ENCODE results near the gene SLC19A1. TPM values are rescaled to one million over a fixed set of nuclear protein-coding genes. Genes with fewer than 3 reads are reported as not detected.

SLC19A1 gene
- total RNA-seq, 4 donors from 2014 or later = 3.3 to 27.9 (median 11.4) TPM

GRCh38 chr21:45551783-45552695 lies 9.8 kb upstream of the SLC19A1 start:
- Histone ChIP-seq H3K4me3 (no peak overlapping the region), H3K4me1 (peaks cover 0 to 20% (median 8%) of the 10 kb centered on the region in 4 donors), H3K27me3 (no peaks in the 10 kb centered on the region), H3K9me3 (no peaks in the 10 kb centered on the region), H3K36me3 (no peaks in the 10 kb centered on the region), H3K27ac (peak overlapping the region in 3 of 4 donors; percentile 48 to 69 (median 58))
- WGBS, 2 donors = 89 to 92% methylated on average over 29 to 35 of the region's 35 CpGs
- TF ChIP-seq POLR2A (IDR thresholded peaks at IDR 0.05) (no peak), EP300 (IDR thresholded peaks at IDR 0.05) (no peak)
- TF ChIP-seq, protein P1, sequence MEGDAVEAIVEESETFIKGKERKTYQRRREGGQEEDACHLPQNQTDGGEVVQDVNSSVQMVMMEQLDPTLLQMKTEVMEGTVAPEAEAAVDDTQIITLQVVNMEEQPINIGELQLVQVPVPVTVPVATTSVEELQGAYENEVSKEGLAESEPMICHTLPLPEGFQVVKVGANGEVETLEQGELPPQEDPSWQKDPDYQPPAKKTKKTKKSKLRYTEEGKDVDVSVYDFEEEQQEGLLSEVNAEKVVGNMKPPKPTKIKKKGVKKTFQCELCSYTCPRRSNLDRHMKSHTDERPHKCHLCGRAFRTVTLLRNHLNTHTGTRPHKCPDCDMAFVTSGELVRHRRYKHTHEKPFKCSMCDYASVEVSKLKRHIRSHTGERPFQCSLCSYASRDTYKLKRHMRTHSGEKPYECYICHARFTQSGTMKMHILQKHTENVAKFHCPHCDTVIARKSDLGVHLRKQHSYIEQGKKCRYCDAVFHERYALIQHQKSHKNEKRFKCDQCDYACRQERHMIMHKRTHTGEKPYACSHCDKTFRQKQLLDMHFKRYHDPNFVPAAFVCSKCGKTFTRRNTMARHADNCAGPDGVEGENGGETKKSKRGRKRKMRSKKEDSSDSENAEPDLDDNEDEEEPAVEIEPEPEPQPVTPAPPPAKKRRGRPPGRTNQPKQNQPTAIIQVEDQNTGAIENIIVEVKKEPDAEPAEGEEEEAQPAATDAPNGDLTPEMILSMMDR (IDR thresholded peaks at IDR 0.05) = no peak
- no peak for DNase-seq (ENCODE audit: low spot score in 2 of 2)

- H3K27me3 ChIP-seq = no peaks in the 10 kb centered on the region
- no peak for DNase-seq (ENCODE audit: low spot score in 2 of 2)
- H3K4me3 ChIP-seq = no peak overlapping the region
- peak overlapping the region in 3 of 4 donors; percentile 48 to 69 (median 58) for H3K27ac ChIP-seq
- peaks cover 0 to 19% (median 8%) of the 10 kb centered on the region in 4 donors for H3K4me1 ChIP-seq
- no peaks in the 10 kb centered on the region for H3K9me3 ChIP-seq
- TF ChIP-seq EP300 (IDR thresholded peaks at IDR 0.05) (no peak), POLR2A (IDR thresholded peaks at IDR 0.05) (no peak)
- TF ChIP-seq, protein P1 (IDR thresholded peaks at IDR 0.05) = no peak
- 49 to 56% methylated on average over 8 of the region's 8 CpGs for WGBS, 2 donors
- H3K36me3 ChIP-seq = no peaks in the 10 kb centered on the region
Observed at GRCh38 chr21:45551316-45551715, 9.1 kb upstream of the SLC19A1 start.

GRCh38 chr21:45550522-45551210 lies 8.4 kb upstream of the SLC19A1 start:
- WGBS, 2 donors = 43 to 44% methylated on average over 17 of the region's 17 CpGs
- Histone ChIP-seq H3K27ac (peak overlapping the region in 3 of 4 donors; percentile 48 to 69 (median 58)), H3K4me1 (peaks cover 0 to 12% (median 7%) of the 10 kb centered on the region in 4 donors), H3K27me3 (no peaks in the 10 kb centered on the region), H3K9me3 (no peaks in the 10 kb centered on the region), H3K36me3 (no peaks in the 10 kb centered on the region), H3K4me3 (no peak overlapping the region)
- TF ChIP-seq, protein P1 (IDR thresholded peaks at IDR 0.05) = no peak
- no peak for TF ChIP-seq POLR2A (IDR thresholded peaks at IDR 0.05)
- DNase-seq (ENCODE audit: low spot score in 2 of 2) = no peak

DNA sequence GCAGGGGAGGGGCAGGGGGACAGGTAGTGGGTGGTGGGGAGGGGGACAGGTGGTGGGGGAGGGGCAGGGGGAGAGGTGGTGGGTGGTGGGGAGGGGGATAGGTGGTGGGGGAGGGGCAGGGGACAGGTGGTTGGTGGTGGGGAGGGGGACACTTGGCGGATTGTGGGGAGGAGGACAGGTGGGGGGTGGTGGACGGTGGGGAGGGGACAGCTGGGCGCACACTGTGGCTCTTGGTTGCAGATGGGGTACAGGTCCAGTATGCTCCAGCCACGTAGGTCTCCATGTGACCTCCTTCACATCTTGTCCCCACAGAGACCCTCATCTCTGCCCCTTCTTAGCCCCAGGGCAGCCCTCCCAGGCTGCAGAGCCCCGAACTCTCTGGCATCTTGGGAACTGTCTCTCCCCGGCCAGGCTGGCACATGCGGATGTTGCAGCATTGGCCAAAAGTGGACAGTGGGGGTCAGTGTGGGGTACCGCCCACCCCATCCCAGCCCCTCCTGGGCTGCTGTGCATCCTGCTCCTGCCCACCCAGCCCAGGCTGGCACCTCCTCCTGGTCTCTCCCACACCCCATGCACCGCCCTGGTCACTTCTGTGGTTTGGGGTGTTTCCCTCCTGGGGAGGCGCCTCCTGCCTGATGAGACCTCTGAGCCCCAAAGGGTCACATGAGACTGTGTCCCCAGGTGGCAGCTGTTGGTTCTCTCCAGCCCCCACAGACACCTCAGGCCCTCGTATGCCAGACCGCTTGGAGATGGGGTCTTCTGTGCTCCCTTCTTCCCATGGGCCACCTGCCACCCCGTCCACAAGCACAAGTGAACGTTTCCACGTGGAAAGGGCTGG lies 7.6 kb upstream of the SLC19A1 start:
- peak overlapping the region in 3 of 4 donors; percentile 0 to 69 (median 48) for H3K27ac ChIP-seq

More for the DNA sequence above, 7.6 kb upstream of the SLC19A1 start:
- no peaks in the 10 kb centered on the region for H3K9me3 ChIP-seq
- no peaks in the 10 kb centered on the region for H3K27me3 ChIP-seq
- 66 to 71% methylated on average over 14 to 15 of the region's 15 CpGs for WGBS, 2 donors
- no peak for DNase-seq (ENCODE audit: low spot score in 2 of 2)
- TF ChIP-seq, protein P1 (IDR thresholded peaks at IDR 0.05) = no peak
- TF ChIP-seq EP300 (IDR thresholded peaks at IDR 0.05) = no peak
- no peak for TF ChIP-seq POLR2A (IDR thresholded peaks at IDR 0.05)
- no peaks in the 10 kb centered on the region for H3K36me3 ChIP-seq
- no peak overlapping the region for H3K4me3 ChIP-seq
- peaks cover 0 to 11% (median 4%) of the 10 kb centered on the region in 4 donors for H3K4me1 ChIP-seq

All from tibial nerve (tissue), 4 donors.